Endothelial cell of umbilical vein (primary cell): ENCODE results near the gene FRS3. TPM values are rescaled to one million over a fixed set of nuclear protein-coding genes. Genes with fewer than 3 reads are reported as not detected.

ENCODE experiments used
- BruUV-seq: library from RNA; stranded (reverse); fragments of 400-500 nt; replicated peaks from 2 replicates; lab custom pipeline; 2021; lab: Mats Ljungman, UMichigan
- CTCF ChIA-PET: fragments of 300-600, 350-600 bp; sonication (Branson Sonifier 250); formaldehyde crosslinking; loops from one replicate; lab custom pipeline; 2021; ENCODE audit warnings: antibody characterized with exemption, inconsistent platforms; lab: Charles Lee
- POLR2A ChIA-PET: fragments of 300-600, 350-600 bp; sonication (Branson Sonifier 250); formaldehyde crosslinking; loops from one replicate; lab custom pipeline; 2021; ENCODE audit warnings: antibody characterized with exemption, inconsistent platforms; lab: Charles Lee
- DNase-seq: peaks from one replicate; pipeline ENCODE4 v3.0.0-alpha.2; 2011; ENCODE audit warnings: low read depth, low spot score
- FAIRE-seq: peaks from 2 replicates; lab custom pipeline; 2011; peaks lifted over from hg19 to GRCh38; lab: Jason Lieb, UNC
- H2AFZ ChIP-seq: 2 replicates; pipeline ENCODE4 v1.6.0; 2012; ENCODE audit warnings: low read depth, low read length, control low read depth, inconsistent platforms
- H3K27ac ChIP-seq: 2 replicates; pipeline ENCODE4 v1.5.1; 2011; ENCODE audit warnings: low read depth, mild to moderate bottlenecking, control low read depth, low read length, moderate library complexity; ENCODE audit not compliant: insufficient read depth
- H3K27me3 ChIP-seq, 2 experiments: 2 replicates each; pipeline versions ENCODE4 v1.6.0 to v1.6.1; 2011; ENCODE audit warnings: low read length in 2 of 2, mixed read lengths in 1 of 2; ENCODE audit not compliant: control insufficient read depth in 2 of 2, insufficient read depth in 2 of 2
- H3K36me3 ChIP-seq, 2 experiments: 2 replicates in 1 of 2; 3 replicates in 1 of 2; pipeline ENCODE4 v1.5.1; 2011; ENCODE audit warnings: low read length in 2 of 2, mild to moderate bottlenecking in 1 of 2, moderate library complexity in 1 of 2; ENCODE audit not compliant: control insufficient read depth in 2 of 2, insufficient read depth in 2 of 2; ENCODE audit errors: extremely low read depth in 1 of 2
- H3K4me1 ChIP-seq: 3 replicates; pipeline ENCODE4 v1.5.1; 2011; ENCODE audit warnings: mild to moderate bottlenecking, low read length; ENCODE audit not compliant: control insufficient read depth, insufficient read depth; ENCODE audit errors: extremely low read depth
- H3K4me2 ChIP-seq: 2 replicates; pipeline ENCODE4 v1.6.1; 2011; ENCODE audit warnings: low read length, control low read depth, mixed read lengths; ENCODE audit not compliant: insufficient read depth
- H3K4me3 ChIP-seq, 3 experiments: fragments of 200-600 bp in 1 of 3; sonication (generic), shearing (Covaris generic) in 1 of 3; replicated peaks in 1 of 3; 2 replicates each; pipeline ENCODE4 v1.5.1; 2011 to 2016; ENCODE audit warnings: control low read depth in 3 of 3, low read length in 3 of 3, mild to moderate bottlenecking in 2 of 3, inconsistent platforms in 1 of 3, low read depth in 1 of 3, moderate library complexity in 1 of 3; ENCODE audit not compliant: insufficient read depth in 1 of 3
- H3K79me2 ChIP-seq: 2 replicates; pipeline ENCODE4 v1.6.0; 2012; ENCODE audit warnings: low read length, inconsistent platforms; ENCODE audit not compliant: control insufficient read depth, insufficient read depth
- H3K9ac ChIP-seq: replicated peaks from 2 replicates; pipeline ENCODE3; 2011; ENCODE audit warnings: low read length, control low read depth; ENCODE audit not compliant: insufficient read depth; ENCODE audit errors: extremely low read depth
- H3K9me1 ChIP-seq: replicated peaks from 3 replicates; pipeline ENCODE4 v1.6.0; 2011; ENCODE audit warnings: mild to moderate bottlenecking, low read length; ENCODE audit not compliant: control insufficient read depth, insufficient read depth; ENCODE audit errors: extremely low read depth
- H3K9me3 ChIP-seq: replicated peaks from 2 replicates; pipeline ENCODE4 v1.5.1; 2012; ENCODE audit warnings: low read length, inconsistent platforms; ENCODE audit not compliant: control insufficient read depth, insufficient read depth
- H4K20me1 ChIP-seq: replicated peaks from 2 replicates; pipeline ENCODE3; 2011; ENCODE audit warnings: mild to moderate bottlenecking, low read length; ENCODE audit not compliant: control insufficient read depth, insufficient read depth; ENCODE audit errors: extremely low read depth
- CTCF ChIP-seq, 2 donors: IDR thresholded peaks; 1 replicate in 1 of 2; 2 replicates in 1 of 2; pipeline ENCODE4 v1.5.1; 2011; ENCODE audit warnings: low read length in 2 of 2, mild to moderate bottlenecking in 2 of 2, moderate library complexity in 2 of 2, control low read depth in 1 of 2, inconsistent platforms in 1 of 2, low read depth in 1 of 2; ENCODE audit not compliant: insufficient read depth in 1 of 2; ENCODE audit errors: extremely low read depth in 1 of 2
- EZH2 ChIP-seq: IDR thresholded peaks from 2 replicates; pipeline ENCODE4 v1.6.1; 2012; ENCODE audit warnings: borderline replicate concordance, low read depth, mild to moderate bottlenecking, moderate library complexity, low read length, inconsistent platforms; ENCODE audit not compliant: severe bottlenecking
- FOS ChIP-seq: IDR thresholded peaks from 2 replicates; pipeline ENCODE4 v1.6.1; 2011; ENCODE audit warnings: mild to moderate bottlenecking, low read length, moderate library complexity, borderline replicate concordance; ENCODE audit not compliant: insufficient read depth
- GATA2 ChIP-seq: IDR thresholded peaks from 2 replicates; pipeline ENCODE4 v1.7.0; 2011; ENCODE audit warnings: low read depth, mild to moderate bottlenecking, moderate library complexity, mixed read lengths, low read length; ENCODE audit not compliant: insufficient read length, insufficient read depth
- JUN ChIP-seq: IDR thresholded peaks from 2 replicates; pipeline ENCODE4 v1.6.1; 2011; ENCODE audit warnings: borderline replicate concordance, low read depth; ENCODE audit not compliant: insufficient read length, insufficient read depth
- MAX ChIP-seq: IDR thresholded peaks from 2 replicates; pipeline ENCODE4 v1.6.1; 2011; ENCODE audit not compliant: insufficient read depth, insufficient read length
- MYC ChIP-seq: IDR thresholded peaks from one replicate; pipeline ENCODE4 v1.6.1; 2011; ENCODE audit warnings: mild to moderate bottlenecking, low read depth, low read length
- POLR2A ChIP-seq: IDR thresholded peaks from 2 replicates; pipeline ENCODE4 v1.6.1; 2012; ENCODE audit warnings: low read depth, mild to moderate bottlenecking, control low read depth, low read length
- POLR2AphosphoS5 ChIP-seq: IDR thresholded peaks from 2 replicates; pipeline ENCODE4 v1.6.1; 2012; ENCODE audit warnings: low read depth, mild to moderate bottlenecking, control low read depth, low read length, moderate library complexity; ENCODE audit not compliant: insufficient read depth
- dilution Hi-C: fragments of 300-500 bp; cut with MboI; formaldehyde crosslinking; loops from one replicate; pipeline ENCODE4 v1.15.0; 2019; ENCODE audit warnings: low sequenced_read_pairs; ENCODE audit not compliant: extremely low pct_ligation_motif_present
- intact Hi-C: fragments of 100-400 bp; cut with micrococcal nuclease; formaldehyde crosslinking; loops from one replicate; pipeline ENCODE4 v1.10.0; 2022
- polyA plus RNA-seq, 4 experiments: library from polyadenylated mRNA; depleted of rRNA in 3 of 4; stranded (reverse) in 3 of 4; unstranded in 1 of 4; fragments of >200 nt; gene quantifications; 2 replicates each; pipeline versions ENCODE4 v1.2.1 to v1.2.3, GENCODE V29; 2011 to 2012; ENCODE audit warnings: missing spikeins in 1 of 4
- total RNA-seq: library from RNA; stranded (reverse); gene quantifications from 2 replicates; pipeline ENCODE4 v1.2.3, GENCODE V29; 2021

Gene FRS3
- total and polyA plus RNA-seq, 2 donors (not counting 3 experiments of a cell fraction or from before 2014, with no cell fraction given) = 5.2 to 5.3 TPM

GRCh38 chr6:41805830-41806774 is 26.4 kb upstream of the FRS3 start:
- Histone ChIP-seq H3K4me3 (no peak overlapping the region), H3K27ac (no peak overlapping the region), H3K27me3 (no peaks in the 10 kb centered on the region), H3K9me1 (no peaks in the 10 kb centered on the region), H4K20me1 (no peaks in the 10 kb centered on the region), H3K4me2 (no peak overlapping the region), H3K9me3 (no peaks in the 10 kb centered on the region), H2AFZ (no peak overlapping the region), H3K9ac (no peak overlapping the region), H3K36me3 (no peaks in the 10 kb centered on the region), H3K79me2 (no peaks in the 10 kb centered on the region), H3K4me1 (no peaks in the 10 kb centered on the region)
- CTCF ChIA-PET = no interaction called here
- no TSS peak for BruUV-seq
- no peak for TF ChIP-seq MAX
- TF ChIP-seq GATA2 = no peak
- no peak for TF ChIP-seq POLR2A
- no peak for TF ChIP-seq POLR2AphosphoS5
- TF ChIP-seq JUN = no peak
- no peak for TF ChIP-seq MYC
- no peak for TF ChIP-seq CTCF (IDR thresholded peaks at IDR 0.05; ENCODE audit: extremely low read depth in 1 of 2, insufficient read depth in 1 of 2, low read depth in 1 of 2, low read length in 2 of 2)
- TF ChIP-seq FOS = no peak
- TF ChIP-seq EZH2 = no peak
- no peak for FAIRE-seq
- dilution Hi-C loops (no loop called here), intact Hi-C loops (no loop called here)
- POLR2A ChIA-PET = no interaction called here
- DNase-seq = no peak
